CD4-positive, CD25-positive, alpha-beta regulatory T cell (primary cell): Measurements from ENCODE around the gene POLR2H. TPM values are rescaled to one million over a fixed set of nuclear protein-coding genes. Genes with fewer than 3 reads are reported as not detected.

Experiments
- ATAC-seq, 2 donors: fragments of 150-1000 bp; cut with Tn5 transposase; one replicate each; pipeline ENCODE4 v1.10.0; 2021; ENCODE audit warnings: low read depth in 2 of 2, moderate number of reproducible peaks in 2 of 2, moderate library complexity in 1 of 2
- DNase-seq, 3 donors: peaks; one replicate each; pipeline versions ENCODE4 v3.0.0 to v3.0.0-alpha.2; 2012 to 2022; ENCODE audit warnings: mixed read lengths in 1 of 3
- H3K27ac ChIP-seq: one replicate; pipeline ENCODE4 v1.7.0; 2013; ENCODE audit warnings: mild to moderate bottlenecking, low read length; ENCODE audit not compliant: insufficient read depth, poor library complexity, severe bottlenecking
- H3K27me3 ChIP-seq: one replicate; pipeline ENCODE4 v1.7.0; 2013; ENCODE audit warnings: low read length; ENCODE audit not compliant: control insufficient read depth, insufficient read depth
- H3K36me3 ChIP-seq: one replicate; pipeline ENCODE4 v1.7.0; 2013; ENCODE audit warnings: mild to moderate bottlenecking, low read length, moderate library complexity; ENCODE audit not compliant: control insufficient read depth, insufficient read depth
- H3K4me1 ChIP-seq: 2 replicates; pipeline ENCODE4 v1.7.0; 2013; ENCODE audit warnings: mild to moderate bottlenecking, low read length; ENCODE audit not compliant: insufficient read depth, control insufficient read depth, poor library complexity, severe bottlenecking
- H3K4me3 ChIP-seq: one replicate; pipeline ENCODE4 v1.7.0; 2013; ENCODE audit warnings: low read depth, mild to moderate bottlenecking, low read length, moderate library complexity
- H3K9me3 ChIP-seq, 2 experiments: 1 replicate in 1 of 2; 2 replicates in 1 of 2; pipeline ENCODE4 v1.7.0; 2013; ENCODE audit warnings: low read length in 2 of 2, mild to moderate bottlenecking in 1 of 2, moderate library complexity in 1 of 2; ENCODE audit not compliant: control insufficient read depth in 2 of 2
- H3K27ac Mint-ChIP-seq, 3 donors: one replicate each; pipeline ENCODE4 v1.8.0; 2020 to 2022; ENCODE audit warnings: mild to moderate bottlenecking in 3 of 3, mixed read lengths in 3 of 3, moderate library complexity in 2 of 3
- H3K27me3 Mint-ChIP-seq: one replicate; pipeline ENCODE4 v1.8.0; 2022; ENCODE audit warnings: mild to moderate bottlenecking, mixed read lengths
- H3K36me3 Mint-ChIP-seq: one replicate; pipeline ENCODE4 v1.8.0; 2020; ENCODE audit warnings: mixed read lengths
- H3K4me1 Mint-ChIP-seq, 4 donors: one replicate each; pipeline ENCODE4 v1.8.0; 2020 to 2022; ENCODE audit warnings: mixed read lengths in 4 of 4, mild to moderate bottlenecking in 1 of 4
- H3K4me3 Mint-ChIP-seq, 4 donors: one replicate each; pipeline ENCODE4 v1.8.0; 2020 to 2022; ENCODE audit warnings: mild to moderate bottlenecking in 4 of 4, mixed read lengths in 4 of 4, moderate library complexity in 3 of 4
- H3K9me3 Mint-ChIP-seq, 7 donors: one replicate each; pipeline ENCODE4 v1.8.0; 2020 to 2022; ENCODE audit warnings: mixed read lengths in 7 of 7, mild to moderate bottlenecking in 3 of 7, moderate library complexity in 2 of 7
- polyA plus RNA-seq, 4 donors: library from polyadenylated mRNA; unstranded; fragments of 300-500 nt; fragmentation: Illumina TruSeq; gene quantifications; one replicate each; pipeline ENCODE4 v1.2.3, GENCODE V29; 2021
- total RNA-seq: library from RNA; stranded (reverse); gene quantifications from one replicate; pipeline ENCODE4 v1.2.3, GENCODE V29; 2022

Gene POLR2H
- total and polyA plus RNA-seq, 5 donors from 2014 or later = 39.4 to 64.9 (median 59.3) TPM

DNA sequence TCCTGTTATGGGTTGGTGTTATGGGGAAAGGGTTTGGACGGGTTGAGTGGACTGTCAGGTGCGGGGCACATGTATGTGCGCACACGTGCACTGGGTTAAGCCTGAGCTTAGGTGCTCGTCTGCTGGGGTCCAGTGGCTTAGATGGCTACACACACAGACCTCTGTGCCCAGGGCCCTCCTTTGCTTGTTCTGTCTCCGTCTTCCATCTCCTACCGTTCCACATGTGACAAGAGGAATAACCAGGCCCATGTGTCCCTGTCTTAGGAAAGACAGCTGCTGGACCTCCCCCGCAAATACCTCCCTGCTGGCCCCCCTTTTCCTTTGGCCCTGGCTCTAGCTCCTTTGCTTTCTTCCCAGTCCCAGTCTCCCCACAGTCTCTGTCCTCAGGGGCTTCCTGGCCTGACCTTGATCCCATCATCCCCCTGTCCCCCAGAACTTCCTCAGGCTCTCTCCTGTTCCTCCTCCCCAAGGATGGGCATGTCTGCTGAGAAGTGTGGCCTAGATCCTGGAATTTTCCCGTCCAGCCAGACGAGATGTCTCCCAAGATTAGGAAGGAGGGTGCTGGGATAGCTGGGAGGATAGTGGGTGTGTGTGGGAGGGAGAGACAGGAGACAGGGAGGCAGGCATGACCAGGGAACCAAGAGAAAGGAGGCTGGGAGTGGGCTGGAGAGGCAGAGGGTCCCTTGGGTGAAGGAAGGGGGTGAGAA is 17.3 kb downstream of the POLR2H start:
- ATAC-seq = no peak
- Mint-ChIP-seq H3K36me3 (no peaks in the 10 kb centered on the region), H3K27ac (no peak overlapping the region), H3K4me3 (peak overlapping the region; percentile 43 to 80 (median 60)), H3K27me3 (peaks cover 67% of the 10 kb centered on the region), H3K4me1 (peaks cover 0 to 16% (median 3%) of the 10 kb centered on the region in 4 donors), H3K9me3 (peaks cover 0 to 3% (median 0%) of the 10 kb centered on the region in 7 donors)
- H3K27me3 ChIP-seq = peaks cover 23% of the 10 kb centered on the region
- peaks cover 12% of the 10 kb centered on the region for H3K4me1 ChIP-seq
- no peaks in the 10 kb centered on the region for H3K36me3 ChIP-seq
- DNase-seq = no peak
- no peak overlapping the region for H3K4me3 ChIP-seq
- H3K9me3 ChIP-seq = no peaks in the 10 kb centered on the region
- H3K27ac ChIP-seq = no peak overlapping the region

DNA sequence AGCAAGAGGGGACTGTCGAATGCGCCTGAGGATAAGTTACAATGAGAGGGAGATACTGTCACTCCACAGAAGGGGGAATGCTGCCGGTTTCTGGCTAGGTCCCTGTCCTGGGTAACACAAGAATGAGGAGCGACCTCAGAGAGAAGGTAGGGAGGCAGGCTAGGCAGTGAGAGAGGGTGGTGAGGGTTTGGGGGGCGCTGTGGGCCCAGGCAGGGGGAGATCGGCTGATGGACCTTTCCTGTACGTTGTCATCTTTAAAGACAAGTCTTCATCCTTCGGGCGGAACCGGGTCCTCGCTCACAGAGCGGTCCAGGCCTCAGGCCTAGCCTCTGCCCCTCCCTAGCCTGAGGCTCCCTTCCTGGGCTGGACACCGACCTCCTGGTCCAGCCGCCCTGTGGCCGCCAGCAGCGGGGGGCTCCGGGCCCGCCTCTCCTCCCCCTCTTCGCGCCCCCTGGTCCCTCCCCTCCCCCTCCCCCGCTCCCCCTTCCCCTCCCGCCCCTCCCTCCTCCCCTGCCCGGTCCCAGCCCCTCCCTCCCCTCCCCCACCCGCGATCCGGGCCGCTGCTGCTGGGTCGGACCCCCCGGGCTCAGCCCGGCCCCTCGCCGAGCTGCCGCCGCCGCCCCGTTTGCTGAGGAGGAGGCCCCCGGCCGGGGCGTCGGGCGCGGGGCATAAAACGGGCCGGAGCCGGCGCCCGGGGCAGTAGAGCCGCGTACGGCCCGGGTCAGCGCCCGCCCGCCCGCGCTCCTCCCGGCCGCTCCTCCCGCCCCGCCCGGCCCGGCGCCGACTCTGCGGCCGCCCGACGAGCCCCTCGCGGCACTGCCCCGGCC is 18.1 kb downstream of the POLR2H start, which contains the start of gene CHRD:
CHRD (plus strand) TSS at position 697 of the 827 bp plus-strand sequence. CDS start 265 bp downstream, outside the sequence.
- no peaks in the 10 kb centered on the region for H3K36me3 Mint-ChIP-seq

DNA sequence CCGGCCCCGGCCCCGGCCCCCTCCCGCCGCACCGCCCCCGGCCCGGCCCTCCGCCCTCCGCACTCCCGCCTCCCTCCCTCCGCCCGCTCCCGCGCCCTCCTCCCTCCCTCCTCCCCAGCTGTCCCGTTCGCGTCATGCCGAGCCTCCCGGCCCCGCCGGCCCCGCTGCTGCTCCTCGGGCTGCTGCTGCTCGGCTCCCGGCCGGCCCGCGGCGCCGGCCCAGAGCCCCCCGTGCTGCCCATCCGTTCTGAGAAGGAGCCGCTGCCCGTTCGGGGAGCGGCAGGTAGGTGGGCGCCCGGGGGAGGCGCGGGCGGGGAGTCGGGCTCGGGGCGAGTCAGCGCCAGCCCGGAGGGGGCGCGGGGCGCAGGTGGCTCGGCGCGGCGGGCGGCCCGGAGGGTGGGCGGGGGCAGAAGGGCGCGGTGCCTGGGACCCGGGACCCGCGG is 18.7 kb downstream of the POLR2H start:
- Histone ChIP-seq H3K27me3 (peaks cover 23% of the 10 kb centered on the region), H3K4me1 (peaks cover 12% of the 10 kb centered on the region), H3K36me3 (no peaks in the 10 kb centered on the region), H3K9me3 (no peaks in the 10 kb centered on the region), H3K4me3 (no peak overlapping the region), H3K27ac (no peak overlapping the region)
- Mint-ChIP-seq H3K4me1 (peaks cover 0 to 16% (median 3%) of the 10 kb centered on the region in 4 donors), H3K27ac (no peak overlapping the region), H3K36me3 (no peaks in the 10 kb centered on the region), H3K9me3 (peaks cover 0 to 3% (median 0%) of the 10 kb centered on the region in 7 donors), H3K27me3 (peaks cover 68% of the 10 kb centered on the region), H3K4me3 (no peak overlapping the region)
- ATAC-seq (no peak), DNase-seq (no peak)

More for the DNA sequence above, 18.1 kb downstream of the POLR2H start, which contains the start of gene CHRD:
- Histone ChIP-seq H3K27me3 (peaks cover 23% of the 10 kb centered on the region), H3K36me3 (no peaks in the 10 kb centered on the region), H3K27ac (no peak within 1 kb of the TSS), H3K9me3 (no peaks in the 10 kb centered on the region), H3K4me1 (peaks cover 12% of the 10 kb centered on the region), H3K4me3 (no peak within 1 kb of the TSS)
- Mint-ChIP-seq H3K27me3 (peaks cover 70% of the 10 kb centered on the region), H3K4me3 (peak within 1 kb of the TSS; percentile 58 to 89 (median 73)), H3K27ac (no peak within 1 kb of the TSS), H3K9me3 (peaks cover 0 to 3% (median 0%) of the 10 kb centered on the region in 7 donors), H3K4me1 (peaks cover 0 to 16% (median 3%) of the 10 kb centered on the region in 4 donors)
- DNase-seq (no peak), ATAC-seq (no peak)

DNA sequence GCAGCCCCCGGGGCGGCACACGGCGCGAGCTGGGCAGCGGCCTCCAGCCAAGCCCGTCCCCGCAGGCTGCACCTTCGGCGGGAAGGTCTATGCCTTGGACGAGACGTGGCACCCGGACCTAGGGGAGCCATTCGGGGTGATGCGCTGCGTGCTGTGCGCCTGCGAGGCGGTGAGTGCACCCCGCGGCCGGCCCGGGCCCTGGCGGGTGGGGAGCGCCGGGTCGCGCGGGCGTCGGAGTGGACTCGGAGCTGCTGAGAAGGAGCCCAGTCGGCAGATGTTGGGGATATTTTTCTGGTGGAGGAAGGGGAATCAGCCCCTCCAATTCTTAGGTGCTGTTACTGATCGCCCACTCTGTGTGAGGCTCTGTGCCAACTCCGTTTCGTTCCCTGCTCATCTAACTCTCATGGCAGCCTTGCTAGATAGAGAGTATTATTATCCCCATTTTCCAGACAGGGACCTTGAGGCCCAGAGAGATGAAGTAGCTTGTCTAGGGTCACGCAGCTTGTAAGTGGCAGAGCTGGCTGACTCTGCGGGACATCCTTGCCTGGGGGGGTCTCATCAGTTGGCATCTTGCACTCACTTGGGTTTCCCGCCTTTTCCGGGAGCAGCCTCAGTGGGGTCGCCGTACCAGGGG is 19.2 kb downstream of the POLR2H start:
- H3K4me3 ChIP-seq = no peak overlapping the region
- peaks cover 21% of the 10 kb centered on the region for H3K27me3 ChIP-seq
- no peaks in the 10 kb centered on the region for H3K36me3 ChIP-seq
- H3K27ac ChIP-seq = no peak overlapping the region
- peaks cover 0 to 16% (median 3%) of the 10 kb centered on the region in 4 donors for H3K4me1 Mint-ChIP-seq
- ATAC-seq (peak in 1 of 2 donors; percentile 33), DNase-seq (peak in 1 of 3 donors; percentile 16)
- H3K36me3 Mint-ChIP-seq = no peaks in the 10 kb centered on the region
- peaks cover 12% of the 10 kb centered on the region for H3K4me1 ChIP-seq
- H3K9me3 Mint-ChIP-seq = peaks cover 0 to 5% (median 0%) of the 10 kb centered on the region in 7 donors
- H3K9me3 ChIP-seq = no peaks in the 10 kb centered on the region
- peaks cover 68% of the 10 kb centered on the region for H3K27me3 Mint-ChIP-seq
- H3K4me3 Mint-ChIP-seq = peak overlapping the region; percentile 41 to 89 (median 70)
- H3K27ac Mint-ChIP-seq = no peak overlapping the region

DNA sequence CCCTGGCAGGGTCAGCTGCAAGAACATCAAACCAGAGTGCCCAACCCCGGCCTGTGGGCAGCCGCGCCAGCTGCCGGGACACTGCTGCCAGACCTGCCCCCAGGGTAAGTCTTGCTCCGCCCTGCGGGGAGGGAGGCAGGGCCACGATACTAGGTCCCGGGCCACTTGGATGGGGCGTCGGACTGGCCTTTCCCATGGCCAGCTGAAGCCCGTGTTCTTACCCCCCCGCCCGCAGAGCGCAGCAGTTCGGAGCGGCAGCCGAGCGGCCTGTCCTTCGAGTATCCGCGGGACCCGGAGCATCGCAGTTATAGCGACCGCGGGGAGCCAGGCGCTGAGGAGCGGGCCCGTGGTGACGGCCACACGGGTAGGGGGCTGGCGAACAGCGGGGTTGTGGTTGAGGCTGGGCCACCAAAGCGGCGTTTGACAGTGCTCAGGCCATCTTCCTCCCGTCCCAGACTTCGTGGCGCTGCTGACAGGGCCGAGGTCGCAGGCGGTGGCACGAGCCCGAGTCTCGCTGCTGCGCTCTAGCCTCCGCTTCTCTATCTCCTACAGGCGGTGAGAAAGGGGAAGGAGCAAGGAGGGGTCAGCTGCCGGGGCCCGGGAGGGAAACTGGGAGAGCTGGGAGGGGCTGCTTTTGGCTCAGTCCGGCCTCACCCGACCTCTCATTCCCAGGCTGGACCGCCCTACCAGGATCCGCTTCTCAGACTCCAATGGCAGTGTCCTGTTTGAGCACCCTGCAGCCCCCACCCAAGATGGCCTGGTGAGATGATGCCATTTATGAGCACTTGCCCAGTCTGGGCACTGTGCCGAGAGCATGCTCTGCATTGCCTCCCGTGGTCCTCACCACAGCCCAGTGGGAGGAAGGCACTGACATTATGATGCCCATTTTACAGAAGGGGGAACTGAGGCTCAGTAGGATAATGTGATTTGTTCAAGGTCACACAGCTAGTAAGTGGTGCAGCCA is 20.0 kb downstream of the POLR2H start:
- peak overlapping the region in 3 of 4 donors; percentile 41 to 83 (median 58) for H3K4me3 Mint-ChIP-seq
- no peaks in the 10 kb centered on the region for H3K36me3 Mint-ChIP-seq
- no peak overlapping the region for H3K27ac Mint-ChIP-seq
- H3K27me3 ChIP-seq = peaks cover 21% of the 10 kb centered on the region
- H3K9me3 Mint-ChIP-seq = peaks cover 0 to 5% (median 0%) of the 10 kb centered on the region in 7 donors
- H3K9me3 ChIP-seq = no peaks in the 10 kb centered on the region
- no peaks in the 10 kb centered on the region for H3K36me3 ChIP-seq
- peaks cover 66% of the 10 kb centered on the region for H3K27me3 Mint-ChIP-seq
- H3K4me1 ChIP-seq = peaks cover 12% of the 10 kb centered on the region
- DNase-seq (no peak), ATAC-seq (peak in 1 of 2 donors; percentile 36)
- no peak overlapping the region for H3K27ac ChIP-seq
- H3K4me1 Mint-ChIP-seq = peaks cover 0 to 16% (median 3%) of the 10 kb centered on the region in 4 donors
- no peak overlapping the region for H3K4me3 ChIP-seq

DNA sequence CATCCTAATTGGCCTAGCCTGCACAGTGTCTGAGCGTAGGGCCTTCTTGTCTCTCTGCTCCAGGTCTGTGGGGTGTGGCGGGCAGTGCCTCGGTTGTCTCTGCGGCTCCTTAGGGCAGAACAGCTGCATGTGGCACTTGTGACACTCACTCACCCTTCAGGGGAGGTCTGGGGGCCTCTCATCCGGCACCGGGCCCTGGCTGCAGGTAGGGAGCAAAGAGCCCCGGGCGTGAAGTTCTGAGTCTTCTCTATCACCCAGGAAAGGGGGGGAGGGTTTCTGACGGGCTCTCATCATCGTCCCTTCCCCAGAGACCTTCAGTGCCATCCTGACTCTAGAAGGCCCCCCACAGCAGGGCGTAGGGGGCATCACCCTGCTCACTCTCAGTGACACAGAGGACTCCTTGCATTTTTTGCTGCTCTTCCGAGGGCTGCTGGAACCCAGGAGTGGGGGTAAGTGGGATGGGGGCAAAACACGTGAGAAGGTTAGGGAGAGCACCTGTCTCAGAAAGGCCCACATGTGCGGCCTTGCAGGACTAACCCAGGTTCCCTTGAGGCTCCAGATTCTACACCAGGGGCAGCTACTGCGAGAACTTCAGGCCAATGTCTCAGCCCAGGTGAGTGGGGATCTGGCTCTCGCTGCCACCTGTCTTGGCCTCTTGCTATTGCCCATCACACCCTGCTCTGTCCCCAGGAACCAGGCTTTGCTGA is 21.0 kb downstream of the POLR2H start:
- DNase-seq (no peak), ATAC-seq (no peak)
- Histone ChIP-seq H3K27ac (no peak overlapping the region), H3K9me3 (no peaks in the 10 kb centered on the region), H3K4me1 (peaks cover 12% of the 10 kb centered on the region), H3K36me3 (no peaks in the 10 kb centered on the region), H3K4me3 (no peak overlapping the region), H3K27me3 (peaks cover 18% of the 10 kb centered on the region)
- Mint-ChIP-seq H3K27me3 (peaks cover 57% of the 10 kb centered on the region), H3K4me1 (peaks cover 0 to 16% (median 3%) of the 10 kb centered on the region in 4 donors), H3K4me3 (no peak overlapping the region), H3K36me3 (no peaks in the 10 kb centered on the region), H3K27ac (no peak overlapping the region), H3K9me3 (peaks cover 0 to 2% (median 0%) of the 10 kb centered on the region in 7 donors)
